Fibroblast of pulmonary artery (primary cell): ENCODE measurements around the gene RENBP.

Experiments used
- DNase-seq: peaks from one replicate; pipeline ENCODE4 v3.0.0-alpha.2; 2010; ENCODE audit warnings: low read depth
- H3K4me3 ChIP-seq: replicated peaks from 2 replicates; pipeline ENCODE4 v1.5.1; 2011; ENCODE audit warnings: low read depth, mild to moderate bottlenecking, control low read depth, low read length, moderate library complexity
- TF ChIP-seq, protein P1 (sequence below): IDR thresholded peaks from 2 replicates; pipeline ENCODE4 v1.5.1; 2011; ENCODE audit warnings: mild to moderate bottlenecking, control low read depth, low read length, inconsistent platforms; ENCODE audit errors: missing control alignments

RENBP gene

DNA sequence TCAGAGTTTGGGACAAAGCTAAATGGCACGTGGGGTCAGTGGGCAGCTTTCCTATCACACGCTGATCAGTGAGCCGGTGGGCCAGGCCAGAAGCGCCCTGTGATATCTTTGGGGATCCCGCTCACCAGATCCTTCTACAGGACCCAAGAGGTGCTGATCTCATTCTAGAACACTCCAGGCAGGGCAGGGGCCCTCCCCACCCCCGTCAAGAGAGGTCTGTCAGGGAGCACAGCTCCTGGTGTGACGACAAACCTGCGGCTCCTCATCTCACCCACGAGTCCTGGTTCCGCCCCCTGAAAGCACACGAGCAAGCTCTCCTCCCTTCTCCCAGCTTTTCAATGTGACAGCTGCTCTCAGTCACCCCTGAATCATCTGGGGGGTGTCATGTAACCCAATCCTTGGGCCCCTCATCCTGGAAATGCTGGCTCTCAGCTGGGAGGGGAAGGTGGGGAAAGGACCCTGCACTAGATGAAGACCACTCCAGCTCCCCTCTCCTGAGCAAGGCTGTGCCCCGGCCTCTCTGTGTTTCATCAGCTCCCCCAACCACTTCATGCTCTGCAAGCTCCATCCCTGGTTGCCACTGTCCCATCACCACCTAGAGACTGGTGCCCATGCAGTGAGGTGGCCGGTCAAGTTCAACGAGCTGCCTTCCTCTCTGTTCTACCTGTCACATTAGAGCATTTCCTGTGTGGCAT is 22.5 kb upstream of the RENBP start:
- H3K4me3 ChIP-seq = no peak overlapping the region
- no peak for DNase-seq
- TF ChIP-seq, protein P1, sequence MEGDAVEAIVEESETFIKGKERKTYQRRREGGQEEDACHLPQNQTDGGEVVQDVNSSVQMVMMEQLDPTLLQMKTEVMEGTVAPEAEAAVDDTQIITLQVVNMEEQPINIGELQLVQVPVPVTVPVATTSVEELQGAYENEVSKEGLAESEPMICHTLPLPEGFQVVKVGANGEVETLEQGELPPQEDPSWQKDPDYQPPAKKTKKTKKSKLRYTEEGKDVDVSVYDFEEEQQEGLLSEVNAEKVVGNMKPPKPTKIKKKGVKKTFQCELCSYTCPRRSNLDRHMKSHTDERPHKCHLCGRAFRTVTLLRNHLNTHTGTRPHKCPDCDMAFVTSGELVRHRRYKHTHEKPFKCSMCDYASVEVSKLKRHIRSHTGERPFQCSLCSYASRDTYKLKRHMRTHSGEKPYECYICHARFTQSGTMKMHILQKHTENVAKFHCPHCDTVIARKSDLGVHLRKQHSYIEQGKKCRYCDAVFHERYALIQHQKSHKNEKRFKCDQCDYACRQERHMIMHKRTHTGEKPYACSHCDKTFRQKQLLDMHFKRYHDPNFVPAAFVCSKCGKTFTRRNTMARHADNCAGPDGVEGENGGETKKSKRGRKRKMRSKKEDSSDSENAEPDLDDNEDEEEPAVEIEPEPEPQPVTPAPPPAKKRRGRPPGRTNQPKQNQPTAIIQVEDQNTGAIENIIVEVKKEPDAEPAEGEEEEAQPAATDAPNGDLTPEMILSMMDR = no peak

DNA sequence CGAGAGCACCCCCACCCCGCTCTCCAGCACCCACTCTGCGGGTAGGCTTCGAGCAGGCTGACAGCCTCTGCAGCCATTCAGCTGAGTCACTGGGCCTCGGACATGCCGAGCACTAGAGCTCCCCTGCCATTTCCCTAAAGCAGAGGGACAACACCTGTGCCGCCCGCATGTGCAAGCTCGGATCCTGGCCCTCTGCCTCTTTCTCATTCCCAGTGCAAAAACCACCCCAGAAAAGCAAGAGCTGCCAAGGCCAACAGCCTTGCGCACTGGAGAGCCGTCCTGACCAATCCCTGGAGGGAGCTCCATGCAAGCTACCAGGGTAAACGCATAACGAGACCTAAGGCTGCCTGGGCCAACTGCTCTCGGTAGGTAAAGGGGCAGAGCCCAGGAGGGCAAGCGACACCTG is 21.8 kb upstream of the RENBP start:
- TF ChIP-seq, protein P1 = no peak
- no peak for DNase-seq
- no peak overlapping the region for H3K4me3 ChIP-seq

DNA sequence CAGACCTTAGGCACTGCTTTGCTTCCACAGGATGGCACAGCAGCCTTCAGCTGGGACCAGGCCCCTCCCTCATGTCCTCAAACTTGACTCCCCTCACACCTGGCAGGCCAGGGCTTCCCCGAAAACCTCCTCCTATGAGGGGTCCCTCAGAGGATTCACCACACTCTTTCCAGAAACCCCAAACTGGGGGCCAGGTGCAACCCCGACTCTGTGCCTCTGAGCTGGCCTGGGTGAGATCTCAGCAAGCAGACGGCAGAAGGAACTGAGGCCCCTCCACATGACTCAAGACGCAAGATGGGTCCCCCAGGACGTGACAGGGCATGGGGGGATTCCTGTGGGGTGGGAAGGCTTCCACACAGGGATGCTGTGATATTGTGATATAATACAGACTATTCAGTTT is 21.0 kb upstream of the RENBP start:
- no peak overlapping the region for H3K4me3 ChIP-seq
- DNase-seq = no peak
- TF ChIP-seq, protein P1 = no peak

DNA sequence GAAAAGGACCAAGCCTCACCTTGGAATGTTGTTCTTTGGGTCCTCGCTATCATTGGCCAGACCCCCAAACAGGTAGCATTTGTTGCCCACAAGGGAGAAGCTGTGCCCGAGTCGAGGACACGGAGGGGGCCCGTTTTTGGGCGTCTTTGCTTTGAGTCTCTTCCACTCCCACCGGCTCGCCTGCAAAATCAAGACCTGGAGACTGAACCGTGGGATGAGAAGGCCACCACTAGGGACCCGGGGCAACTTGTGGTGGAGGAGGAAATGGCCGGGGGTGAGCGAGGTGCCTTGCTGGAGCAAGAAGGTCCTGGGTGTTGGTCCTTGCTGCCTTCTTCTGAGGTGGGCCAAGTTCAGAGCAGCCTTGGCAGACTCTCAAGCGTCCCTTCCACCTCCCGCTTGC is 19.7 kb upstream of the RENBP start:
- TF ChIP-seq, protein P1 = no peak
- no peak overlapping the region for H3K4me3 ChIP-seq
- DNase-seq = no peak

DNA sequence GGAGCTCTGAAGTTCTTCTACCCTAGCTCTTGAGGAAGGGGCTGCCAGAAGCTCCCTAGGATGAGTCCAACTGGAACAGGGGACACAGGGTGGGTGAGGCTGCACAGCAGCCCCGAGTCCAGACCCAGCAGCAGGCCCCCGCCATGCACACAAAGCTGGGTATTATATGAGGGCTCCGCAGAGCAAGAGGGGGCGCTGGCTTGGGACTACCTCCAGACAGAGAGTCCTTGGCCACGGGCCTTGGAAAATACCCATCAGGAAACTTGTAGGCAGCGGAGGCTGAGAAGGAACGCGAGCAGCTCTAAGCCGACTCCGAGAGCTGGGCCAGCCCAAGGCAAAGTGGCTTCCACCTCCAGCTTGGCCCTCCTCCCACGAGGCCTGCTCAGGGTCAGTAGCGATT is 19.1 kb upstream of the RENBP start:
- TF ChIP-seq, protein P1 = no peak
- H3K4me3 ChIP-seq = no peak overlapping the region
- DNase-seq = no peak

DNA sequence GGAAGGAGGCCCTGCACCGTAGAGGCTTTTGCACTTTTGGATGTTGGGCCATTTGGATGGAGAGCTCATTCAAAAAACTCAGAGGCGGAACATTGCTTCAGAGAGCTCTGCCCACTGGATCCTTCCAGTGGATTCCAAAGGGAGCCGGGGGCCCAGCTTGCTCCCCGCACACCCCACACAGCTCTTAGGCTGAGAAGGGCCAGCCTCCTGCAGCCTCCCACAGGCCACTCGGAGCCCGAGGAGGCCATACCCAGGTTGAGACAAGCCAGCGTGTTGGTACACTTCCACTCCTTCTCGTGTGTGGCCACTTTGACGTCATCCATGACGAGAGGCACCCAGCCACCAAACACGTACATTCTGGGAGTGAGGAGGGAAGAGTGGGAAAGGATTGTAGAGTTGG is 16.8 kb upstream of the RENBP start:
- TF ChIP-seq, protein P1 = no peak
- no peak for DNase-seq
- no peak overlapping the region for H3K4me3 ChIP-seq

DNA sequence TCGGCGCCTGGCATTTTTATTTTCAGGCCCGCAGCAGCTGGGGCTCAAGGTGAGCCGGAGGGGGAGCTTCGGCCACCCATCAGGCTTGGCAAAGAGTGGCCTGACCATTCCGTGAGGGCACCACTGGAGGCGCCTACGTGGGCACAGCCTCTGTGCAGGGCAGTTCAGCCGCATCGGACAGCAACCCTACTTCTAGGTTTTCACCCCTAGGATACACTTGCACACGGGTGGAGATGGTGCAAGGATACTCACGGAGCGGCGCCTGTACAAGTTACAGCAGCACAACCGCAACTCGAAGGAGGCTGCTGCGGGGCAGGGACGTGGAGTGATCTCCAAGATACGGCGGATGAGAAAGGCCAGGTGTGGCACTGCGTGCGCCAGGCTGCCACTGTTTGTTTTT is 16.3 kb upstream of the RENBP start:
- TF ChIP-seq, protein P1 = no peak
- no peak for DNase-seq
- no peak overlapping the region for H3K4me3 ChIP-seq
